Testis (tissue), 2 donors: ENCODE measurements around the gene PDE7B.

Experiments used
- POLR2A ChIP-seq: fragments of 450-650 bp; IDR thresholded peaks from one replicate; pipeline ENCODE4 v1.6.1; 2017; ENCODE audit warnings: antibody characterized with exemption, mild to moderate bottlenecking, moderate library complexity
- TF ChIP-seq, protein P1 (sequence below), 3 experiments: fragments of 450-650 bp in 2 of 3; fragments of 200-600 bp in 1 of 3; sonication (generic) in 1 of 3; IDR thresholded peaks; one replicate each; pipeline ENCODE4 v1.5.1; 2016 to 2019; ENCODE audit warnings: antibody characterized with exemption in 3 of 3, mild to moderate bottlenecking in 2 of 3, moderate library complexity in 1 of 3

- TF ChIP-seq, protein P1, sequence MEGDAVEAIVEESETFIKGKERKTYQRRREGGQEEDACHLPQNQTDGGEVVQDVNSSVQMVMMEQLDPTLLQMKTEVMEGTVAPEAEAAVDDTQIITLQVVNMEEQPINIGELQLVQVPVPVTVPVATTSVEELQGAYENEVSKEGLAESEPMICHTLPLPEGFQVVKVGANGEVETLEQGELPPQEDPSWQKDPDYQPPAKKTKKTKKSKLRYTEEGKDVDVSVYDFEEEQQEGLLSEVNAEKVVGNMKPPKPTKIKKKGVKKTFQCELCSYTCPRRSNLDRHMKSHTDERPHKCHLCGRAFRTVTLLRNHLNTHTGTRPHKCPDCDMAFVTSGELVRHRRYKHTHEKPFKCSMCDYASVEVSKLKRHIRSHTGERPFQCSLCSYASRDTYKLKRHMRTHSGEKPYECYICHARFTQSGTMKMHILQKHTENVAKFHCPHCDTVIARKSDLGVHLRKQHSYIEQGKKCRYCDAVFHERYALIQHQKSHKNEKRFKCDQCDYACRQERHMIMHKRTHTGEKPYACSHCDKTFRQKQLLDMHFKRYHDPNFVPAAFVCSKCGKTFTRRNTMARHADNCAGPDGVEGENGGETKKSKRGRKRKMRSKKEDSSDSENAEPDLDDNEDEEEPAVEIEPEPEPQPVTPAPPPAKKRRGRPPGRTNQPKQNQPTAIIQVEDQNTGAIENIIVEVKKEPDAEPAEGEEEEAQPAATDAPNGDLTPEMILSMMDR (IDR thresholded peaks at IDR 0.05): no peak
- no peak for TF ChIP-seq POLR2A
Observed at GRCh38 chr6:135905604-135906300, 54.3 kb downstream of the PDE7B start.
